Osteoblast (primary cell): Measurements from ENCODE around the gene LZTS2. TPM values are rescaled to one million over a fixed set of nuclear protein-coding genes. Genes with fewer than 3 reads are reported as not detected.

Experiments
- DNase-seq: peaks from one replicate; pipeline ENCODE4 v3.0.0; 2011; ENCODE audit warnings: low spot score, mixed read lengths; ENCODE audit not compliant: insufficient read length; ENCODE audit errors: missing footprints
- H2AFZ ChIP-seq: 2 replicates; pipeline ENCODE4 v1.6.0; 2011; ENCODE audit warnings: mild to moderate bottlenecking, low read length
- H3K27ac ChIP-seq: 2 replicates; pipeline ENCODE4 v1.5.1; 2011; ENCODE audit warnings: mild to moderate bottlenecking, low read depth, low read length, moderate library complexity
- H3K27me3 ChIP-seq: 2 replicates; pipeline ENCODE4 v1.6.0; 2012; ENCODE audit warnings: mild to moderate bottlenecking, control low read depth, inconsistent platforms, low read length, moderate library complexity; ENCODE audit not compliant: insufficient read depth
- H3K36me3 ChIP-seq: 2 replicates; pipeline ENCODE4 v1.5.1; 2011; ENCODE audit warnings: mild to moderate bottlenecking, low read length, control low read depth, moderate library complexity; ENCODE audit not compliant: insufficient read depth
- H3K4me1 ChIP-seq: 2 replicates; pipeline ENCODE4 v1.5.1; 2011; ENCODE audit warnings: mild to moderate bottlenecking, low read length, control low read depth, moderate library complexity; ENCODE audit not compliant: insufficient read depth
- H3K4me2 ChIP-seq: 2 replicates; pipeline ENCODE4 v1.6.0; 2011; ENCODE audit warnings: mild to moderate bottlenecking, low read length; ENCODE audit not compliant: insufficient read depth
- H3K4me3 ChIP-seq: fragments of 200-600 bp; sonication (generic); 3 replicates; pipeline ENCODE4 v1.5.1; 2012; ENCODE audit warnings: mild to moderate bottlenecking, low read length, inconsistent platforms; ENCODE audit not compliant: insufficient read depth
- H3K79me2 ChIP-seq: 2 replicates; pipeline ENCODE4 v1.6.0; 2012; ENCODE audit warnings: mild to moderate bottlenecking, low read length, control low read depth, inconsistent platforms; ENCODE audit not compliant: insufficient read depth
- H3K9me3 ChIP-seq: 2 replicates; pipeline ENCODE4 v1.5.1; 2011; ENCODE audit warnings: low read depth, low read length, control low read depth
- H4K20me1 ChIP-seq: 2 replicates; pipeline ENCODE4 v1.6.0; 2012; ENCODE audit warnings: mild to moderate bottlenecking, low read length, control low read depth; ENCODE audit not compliant: insufficient read depth
- total RNA-seq: library from RNA; depleted of rRNA; stranded (reverse); fragments of >200 nt; gene quantifications from 2 replicates; pipeline ENCODE4 v1.2.3, GENCODE V29; 2012
- TF ChIP-seq, protein P1 (sequence below): IDR thresholded peaks from 2 replicates; pipeline ENCODE4 v1.5.1; 2011; ENCODE audit warnings: mild to moderate bottlenecking, low read depth, low read length, moderate library complexity; ENCODE audit errors: extremely low read depth

Gene LZTS2
- total RNA-seq, 1 donor, result 127 TPM

DNA sequence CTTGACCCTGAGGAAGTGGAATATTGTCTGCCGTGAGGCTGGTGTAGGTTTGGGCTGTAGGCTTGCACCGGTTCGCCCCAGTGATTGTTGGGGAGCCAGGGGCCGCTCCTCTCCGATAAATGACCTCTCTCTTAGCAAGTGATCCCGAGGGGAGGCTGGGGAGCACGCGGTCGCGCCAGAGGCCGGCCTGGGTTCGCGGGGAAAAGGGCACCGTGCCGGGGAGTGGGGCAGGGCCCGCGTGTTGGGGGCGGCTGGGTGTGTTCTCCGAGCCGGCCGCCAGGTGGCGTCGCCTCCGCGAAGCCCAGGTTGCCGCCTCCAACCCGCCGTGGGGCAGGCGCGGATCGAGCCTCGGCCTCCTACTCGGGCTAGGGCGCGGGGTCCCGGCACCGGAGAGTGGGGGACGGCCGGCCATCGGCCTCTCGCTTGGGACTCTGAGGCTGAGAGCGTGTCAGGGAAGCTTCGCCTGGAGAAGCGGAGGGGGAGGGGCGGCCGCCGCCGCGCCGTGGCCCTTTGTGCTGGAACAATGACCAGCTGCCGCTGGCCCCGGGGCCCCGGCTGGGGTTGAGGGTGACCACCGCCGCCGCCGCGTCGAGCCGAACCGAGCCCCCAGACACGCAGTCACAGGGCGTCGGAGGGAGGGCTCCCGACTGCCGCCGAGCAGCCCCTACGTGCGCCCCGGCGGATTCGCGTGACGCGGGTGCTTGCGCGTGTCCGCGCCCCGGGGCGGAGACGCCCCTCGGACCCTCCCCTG is 442 bp upstream of the LZTS2 start:
- peaks cover 27% of the 10 kb centered on the region for H4K20me1 ChIP-seq
- peaks cover 38% of the 10 kb centered on the region for H3K4me1 ChIP-seq
- no peaks in the 10 kb centered on the region for H3K9me3 ChIP-seq
- peaks cover 44% of the 10 kb centered on the region for H3K79me2 ChIP-seq
- peak; percentile 99 for DNase-seq
- peak overlapping the region; percentile 80 for H2AFZ ChIP-seq
- TF ChIP-seq, protein P1, sequence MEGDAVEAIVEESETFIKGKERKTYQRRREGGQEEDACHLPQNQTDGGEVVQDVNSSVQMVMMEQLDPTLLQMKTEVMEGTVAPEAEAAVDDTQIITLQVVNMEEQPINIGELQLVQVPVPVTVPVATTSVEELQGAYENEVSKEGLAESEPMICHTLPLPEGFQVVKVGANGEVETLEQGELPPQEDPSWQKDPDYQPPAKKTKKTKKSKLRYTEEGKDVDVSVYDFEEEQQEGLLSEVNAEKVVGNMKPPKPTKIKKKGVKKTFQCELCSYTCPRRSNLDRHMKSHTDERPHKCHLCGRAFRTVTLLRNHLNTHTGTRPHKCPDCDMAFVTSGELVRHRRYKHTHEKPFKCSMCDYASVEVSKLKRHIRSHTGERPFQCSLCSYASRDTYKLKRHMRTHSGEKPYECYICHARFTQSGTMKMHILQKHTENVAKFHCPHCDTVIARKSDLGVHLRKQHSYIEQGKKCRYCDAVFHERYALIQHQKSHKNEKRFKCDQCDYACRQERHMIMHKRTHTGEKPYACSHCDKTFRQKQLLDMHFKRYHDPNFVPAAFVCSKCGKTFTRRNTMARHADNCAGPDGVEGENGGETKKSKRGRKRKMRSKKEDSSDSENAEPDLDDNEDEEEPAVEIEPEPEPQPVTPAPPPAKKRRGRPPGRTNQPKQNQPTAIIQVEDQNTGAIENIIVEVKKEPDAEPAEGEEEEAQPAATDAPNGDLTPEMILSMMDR, result peak; percentile 64
- peak overlapping the region; percentile 99 for H3K27ac ChIP-seq
- H3K27me3 ChIP-seq, result no peaks in the 10 kb centered on the region
- H3K36me3 ChIP-seq, result peaks cover 21% of the 10 kb centered on the region
- peak overlapping the region; percentile 99 for H3K4me2 ChIP-seq
- peak overlapping the region; percentile 88 for H3K4me3 ChIP-seq

DNA sequence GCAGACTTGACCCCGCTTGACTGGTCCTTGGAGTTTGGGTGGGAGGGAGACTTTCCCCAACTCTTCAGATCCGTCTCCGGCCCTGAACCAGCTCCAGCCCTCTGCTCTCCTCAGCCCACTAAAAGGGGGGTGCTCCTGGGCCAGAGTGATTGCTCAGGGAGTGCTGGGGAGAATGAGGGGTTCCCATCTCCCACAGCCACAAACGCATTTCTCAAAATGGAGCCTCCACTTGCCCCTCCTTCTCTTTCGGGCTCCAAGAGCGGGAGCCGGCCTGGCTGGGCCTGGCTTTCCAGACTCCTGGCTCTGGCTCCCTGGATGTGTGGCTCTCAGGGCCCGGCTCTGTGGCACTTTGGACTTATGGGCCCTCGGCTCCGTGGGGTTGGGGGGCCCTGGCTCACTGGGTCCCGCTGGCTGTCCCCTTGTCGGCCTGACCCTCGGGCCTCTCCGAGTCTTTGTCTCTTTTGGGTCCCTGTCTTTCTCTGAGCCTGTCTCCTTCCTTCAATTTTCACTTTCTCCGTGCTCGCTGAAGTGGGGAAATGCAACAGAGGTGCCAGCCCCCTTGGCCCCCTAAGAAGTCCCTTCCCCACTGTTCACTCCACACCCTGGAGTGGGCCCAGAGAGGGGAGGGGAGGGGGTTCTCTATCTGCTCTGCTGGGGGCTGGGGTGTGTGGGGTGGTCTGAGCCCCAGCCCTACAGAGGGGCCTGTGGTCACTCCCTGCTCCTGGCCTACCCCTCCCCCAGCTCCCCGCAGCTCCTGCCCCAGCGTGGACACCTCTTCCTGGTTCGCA is 713 bp downstream of the LZTS2 start:
- Histone ChIP-seq H3K9me3 (no peaks in the 10 kb centered on the region), H3K36me3 (peaks cover 27% of the 10 kb centered on the region), H3K79me2 (peaks cover 55% of the 10 kb centered on the region), H4K20me1 (peaks cover 35% of the 10 kb centered on the region), H3K27me3 (no peaks in the 10 kb centered on the region), H3K4me3 (peak overlapping the region; percentile 88), H2AFZ (peak overlapping the region; percentile 73), H3K27ac (peak overlapping the region; percentile 93), H3K4me2 (peak overlapping the region; percentile 80), H3K4me1 (peaks cover 38% of the 10 kb centered on the region)
- DNase-seq, result peak; percentile 96
- TF ChIP-seq, protein P1, result no peak

DNA sequence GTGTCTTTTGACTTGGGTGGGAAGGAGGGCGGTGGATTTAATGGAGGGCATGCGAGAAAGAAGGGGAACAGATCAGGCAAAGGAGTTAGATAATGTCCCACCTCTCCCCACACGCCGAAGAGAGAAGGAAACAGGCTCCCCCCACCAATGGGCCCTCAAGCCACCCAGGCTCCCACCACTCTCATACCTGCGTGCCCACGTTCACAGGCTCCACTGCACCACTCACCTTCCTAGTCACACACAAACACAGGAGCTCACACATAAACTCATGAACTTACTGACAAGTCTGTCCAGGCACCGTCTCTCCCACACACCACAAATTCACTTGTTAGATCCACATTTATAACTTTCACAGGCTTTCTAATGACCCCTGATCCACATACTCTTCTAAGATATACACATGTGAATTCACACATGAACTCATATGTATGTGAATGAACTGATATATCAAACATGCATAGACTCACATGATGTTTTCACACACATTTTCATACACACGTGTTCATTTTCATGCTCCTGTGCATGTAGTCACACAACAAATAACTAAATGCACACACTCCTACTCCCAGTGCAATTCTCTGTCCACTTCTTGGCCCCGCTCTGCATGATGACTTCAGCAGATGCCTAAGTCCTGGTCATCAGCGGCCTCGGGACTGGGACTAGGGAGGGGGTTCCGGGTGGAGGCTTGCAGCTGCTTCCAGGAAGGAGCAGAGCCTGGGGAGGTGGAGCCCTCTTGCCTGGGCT is 1.5 kb downstream of the LZTS2 start:
- peak; percentile 100 for DNase-seq
- peaks cover 59% of the 10 kb centered on the region for H3K79me2 ChIP-seq
- peak overlapping the region; percentile 93 for H3K27ac ChIP-seq
- no peaks in the 10 kb centered on the region for H3K9me3 ChIP-seq
- H3K27me3 ChIP-seq, result no peaks in the 10 kb centered on the region
- H2AFZ ChIP-seq, result no peak overlapping the region
- TF ChIP-seq, protein P1, result no peak
- peaks cover 33% of the 10 kb centered on the region for H3K36me3 ChIP-seq
- H4K20me1 ChIP-seq, result peaks cover 37% of the 10 kb centered on the region
- H3K4me1 ChIP-seq, result peaks cover 38% of the 10 kb centered on the region
- peak overlapping the region; percentile 80 for H3K4me2 ChIP-seq
- peak overlapping the region; percentile 88 for H3K4me3 ChIP-seq
